OCI-LY7 (cell line): Measurements from ENCODE around the gene RNF217. TPM values are rescaled to one million over a fixed set of nuclear protein-coding genes. Genes with fewer than 3 reads are reported as not detected.

Source experiments
- BruUV-seq: library from RNA; stranded (reverse); fragments of 400-500 nt; replicated peaks from 2 replicates; lab custom pipeline; 2021; lab: Mats Ljungman, UMichigan
- CTCF ChIA-PET: fragments of 300-600 bp; sonication (Branson Sonifier 250); formaldehyde crosslinking; loops from one replicate; lab custom pipeline; 2022; ENCODE audit warnings: antibody characterized with exemption; ENCODE audit not compliant: unreplicated experiment; lab: Charles Lee
- POLR2A ChIA-PET: fragments of 300-600 bp; sonication (Branson Sonifier 250); formaldehyde crosslinking; loops from one replicate; lab custom pipeline; 2022; ENCODE audit warnings: antibody characterized with exemption; lab: Charles Lee
- DNase-seq: peaks from one replicate; pipeline ENCODE4 v3.0.0-alpha.2; 2015; ENCODE audit warnings: low spot score
- H2AFZ ChIP-seq: fragments of 200-600 bp; sonication (generic), shearing (Covaris generic); 2 replicates; pipeline ENCODE4 v1.6.1; 2014; ENCODE audit warnings: mild to moderate bottlenecking, antibody characterized with exemption, low read length, moderate library complexity
- H3K27ac ChIP-seq: fragments of 200-600 bp; sonication (generic); 2 replicates; pipeline ENCODE4 v1.5.1; 2014; ENCODE audit warnings: mixed run types, low read depth, mild to moderate bottlenecking, moderate library complexity, low read length, inconsistent platforms; ENCODE audit not compliant: poor library complexity, severe bottlenecking
- H3K36me3 ChIP-seq: fragments of 200-600 bp; sonication (generic); 2 replicates; pipeline ENCODE4 v1.6.1; 2014; ENCODE audit warnings: mild to moderate bottlenecking, antibody characterized with exemption, low read length, moderate library complexity, mixed read lengths; ENCODE audit not compliant: insufficient read depth
- H3K4me1 ChIP-seq: fragments of 200-600 bp; sonication (generic); 2 replicates; pipeline ENCODE4 v1.5.1; 2014; ENCODE audit warnings: mild to moderate bottlenecking, low read length; ENCODE audit not compliant: insufficient read depth, poor library complexity, severe bottlenecking
- H3K4me2 ChIP-seq: fragments of 200-600 bp; sonication (generic); 2 replicates; pipeline ENCODE4 v1.6.1; 2014; ENCODE audit warnings: mild to moderate bottlenecking, low read length
- H3K4me3 ChIP-seq: fragments of 200-600 bp; sonication (generic); 2 replicates; pipeline ENCODE4 v1.5.1; 2014; ENCODE audit warnings: mild to moderate bottlenecking, low read depth, low read length; ENCODE audit not compliant: poor library complexity, severe bottlenecking
- H3K79me2 ChIP-seq: fragments of 200-600 bp; sonication (generic); 2 replicates; pipeline ENCODE4 v1.6.1; 2016; ENCODE audit warnings: low read depth, mild to moderate bottlenecking, low read length, moderate library complexity, mixed read lengths; ENCODE audit not compliant: insufficient read depth
- H3K9me2 ChIP-seq: fragments of 200-600 bp; sonication (generic); 2 replicates; pipeline ENCODE4 v1.6.1; 2016; ENCODE audit warnings: mild to moderate bottlenecking, low read length, mixed read lengths; ENCODE audit not compliant: insufficient read depth
- H3K9me3 ChIP-seq: fragments of 200-600 bp; sonication (generic); 2 replicates; pipeline ENCODE4 v1.6.1; 2014; ENCODE audit warnings: mild to moderate bottlenecking, mixed run types, low read length, mixed read lengths
- H4K20me1 ChIP-seq: fragments of 200-600 bp; sonication (generic); 2 replicates; pipeline ENCODE4 v1.6.1; 2014; ENCODE audit warnings: mild to moderate bottlenecking, antibody characterized with exemption, low read length, moderate library complexity, mixed read lengths; ENCODE audit not compliant: insufficient read depth
- EZH2phosphoT487 ChIP-seq: fragments of 200-600 bp; sonication (generic); IDR thresholded peaks from 2 replicates; pipeline ENCODE4 v1.6.1; 2018; ENCODE audit warnings: low read depth, borderline replicate concordance, mild to moderate bottlenecking, mixed run types, antibody characterized with exemption, low read length, moderate library complexity, mixed read lengths
- intact Hi-C: fragments of 100-400 bp; cut with micrococcal nuclease; formaldehyde crosslinking; loops from one replicate; pipeline ENCODE4 v1.10.0; 2022; ENCODE audit not compliant: unreplicated experiment
- total RNA-seq, 2 experiments: library from RNA; depleted of rRNA in 1 of 2; stranded (reverse); fragments of >200 nt in 1 of 2; shearing (Covaris generic) in 1 of 2; gene quantifications; 2 replicates each; pipeline ENCODE4 v1.2.3, GENCODE V29; 2014 to 2022
- TF ChIP-seq, protein P1 (sequence below): fragments of 200-600 bp; sonication (generic); conservative IDR thresholded peaks from 2 replicates; pipeline ENCODE4 v1.5.1; 2014; ENCODE audit warnings: mild to moderate bottlenecking, antibody characterized with exemption, low read length, moderate library complexity, mixed read lengths

Gene RNF217
- total RNA-seq, 2 experiments from 2014 or later = not detected

- H3K4me2 ChIP-seq = no peak overlapping the region
These were observed 137.2 kb downstream of the RNF217 start for GRCh38 chr6:125099211-125100073.

DNA sequence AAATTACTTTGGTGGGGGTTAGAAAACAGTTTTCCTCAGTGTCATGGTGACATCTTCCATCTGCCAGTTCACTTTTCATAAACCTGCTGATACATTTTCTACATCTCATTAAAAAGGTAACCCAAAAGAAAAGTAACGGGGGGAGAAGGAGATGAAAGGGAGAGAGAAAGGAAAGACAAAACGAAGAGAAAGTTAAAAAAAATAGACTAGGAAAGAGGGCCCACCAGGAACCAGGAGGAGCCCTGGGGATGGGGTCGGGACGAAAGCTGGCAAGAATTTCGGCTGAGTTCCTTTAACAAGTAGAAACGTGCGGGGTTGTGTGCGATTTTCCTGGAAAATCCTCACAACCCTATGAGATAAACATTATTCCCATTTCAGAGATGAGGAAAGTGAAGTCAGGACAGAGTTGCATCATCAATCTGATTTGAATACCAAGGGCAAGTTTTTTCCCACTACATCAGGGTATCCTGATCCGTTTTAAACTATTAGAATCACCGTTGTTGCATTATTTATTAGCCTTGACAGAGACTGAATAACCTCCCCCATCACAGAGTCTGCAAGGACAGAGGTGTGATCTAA, 137.9 kb downstream of the RNF217 start:
- H2AFZ ChIP-seq = no peak overlapping the region
- ChIA-PET CTCF (no interaction called here), POLR2A (no interaction called here)
- H4K20me1 ChIP-seq = no peaks in the 10 kb centered on the region
- no peaks in the 10 kb centered on the region for H3K9me2 ChIP-seq
- no peaks in the 10 kb centered on the region for H3K36me3 ChIP-seq
- intact Hi-C loops = no loop called here
- no peaks in the 10 kb centered on the region for H3K9me3 ChIP-seq
- H3K4me1 ChIP-seq = no peaks in the 10 kb centered on the region
- BruUV-seq = no TSS peak
- TF ChIP-seq, protein P1, sequence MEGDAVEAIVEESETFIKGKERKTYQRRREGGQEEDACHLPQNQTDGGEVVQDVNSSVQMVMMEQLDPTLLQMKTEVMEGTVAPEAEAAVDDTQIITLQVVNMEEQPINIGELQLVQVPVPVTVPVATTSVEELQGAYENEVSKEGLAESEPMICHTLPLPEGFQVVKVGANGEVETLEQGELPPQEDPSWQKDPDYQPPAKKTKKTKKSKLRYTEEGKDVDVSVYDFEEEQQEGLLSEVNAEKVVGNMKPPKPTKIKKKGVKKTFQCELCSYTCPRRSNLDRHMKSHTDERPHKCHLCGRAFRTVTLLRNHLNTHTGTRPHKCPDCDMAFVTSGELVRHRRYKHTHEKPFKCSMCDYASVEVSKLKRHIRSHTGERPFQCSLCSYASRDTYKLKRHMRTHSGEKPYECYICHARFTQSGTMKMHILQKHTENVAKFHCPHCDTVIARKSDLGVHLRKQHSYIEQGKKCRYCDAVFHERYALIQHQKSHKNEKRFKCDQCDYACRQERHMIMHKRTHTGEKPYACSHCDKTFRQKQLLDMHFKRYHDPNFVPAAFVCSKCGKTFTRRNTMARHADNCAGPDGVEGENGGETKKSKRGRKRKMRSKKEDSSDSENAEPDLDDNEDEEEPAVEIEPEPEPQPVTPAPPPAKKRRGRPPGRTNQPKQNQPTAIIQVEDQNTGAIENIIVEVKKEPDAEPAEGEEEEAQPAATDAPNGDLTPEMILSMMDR = no peak
- no peak for TF ChIP-seq EZH2phosphoT487
- no peak overlapping the region for H3K4me3 ChIP-seq
- no peak overlapping the region for H3K4me2 ChIP-seq
- H3K27ac ChIP-seq = no peak overlapping the region
- DNase-seq = no peak
- H3K79me2 ChIP-seq = no peaks in the 10 kb centered on the region

More at GRCh38 chr6:125099211-125100073, 137.2 kb downstream of the RNF217 start:
- H3K4me1 ChIP-seq = no peaks in the 10 kb centered on the region
- no peak for DNase-seq
- no peaks in the 10 kb centered on the region for H3K79me2 ChIP-seq
- ChIA-PET CTCF (no interaction called here), POLR2A (no interaction called here)
- H3K27ac ChIP-seq = no peak overlapping the region
- H3K9me2 ChIP-seq = no peaks in the 10 kb centered on the region
- H4K20me1 ChIP-seq = no peaks in the 10 kb centered on the region
- intact Hi-C loops = no loop called here
- H3K4me3 ChIP-seq = no peak overlapping the region
- no peaks in the 10 kb centered on the region for H3K36me3 ChIP-seq
- H2AFZ ChIP-seq = no peak overlapping the region
- no peak for TF ChIP-seq EZH2phosphoT487
- TF ChIP-seq, protein P1 = no peak
- no TSS peak for BruUV-seq
- no peaks in the 10 kb centered on the region for H3K9me3 ChIP-seq

DNA sequence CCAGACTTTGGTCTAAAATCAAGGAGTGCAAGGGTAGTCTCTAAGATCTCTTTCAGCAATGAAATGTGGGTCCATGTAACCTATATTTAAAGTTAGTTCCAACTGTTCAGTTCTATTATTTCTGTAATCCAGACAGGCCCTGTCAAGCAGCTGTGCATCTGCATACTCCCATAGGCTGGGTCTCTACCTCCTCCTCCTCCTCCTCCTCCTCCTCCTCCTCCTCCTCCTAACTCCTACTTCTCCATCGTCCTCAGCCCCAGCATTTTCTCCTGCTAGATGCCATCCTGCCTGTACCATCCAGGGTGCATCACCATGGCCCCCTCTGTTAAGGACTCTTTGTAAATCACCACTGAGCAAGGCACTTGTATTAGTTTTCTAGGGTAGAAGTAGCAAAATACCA, 138.9 kb downstream of the RNF217 start:
- intact Hi-C loops = no loop called here
- no peaks in the 10 kb centered on the region for H3K4me1 ChIP-seq
- no peak for DNase-seq
- H2AFZ ChIP-seq = no peak overlapping the region
- no peak overlapping the region for H3K4me2 ChIP-seq
- H4K20me1 ChIP-seq = no peaks in the 10 kb centered on the region
- H3K4me3 ChIP-seq = no peak overlapping the region
- no peaks in the 10 kb centered on the region for H3K9me2 ChIP-seq
- ChIA-PET CTCF (no interaction called here), POLR2A (no interaction called here)
- no peaks in the 10 kb centered on the region for H3K36me3 ChIP-seq
- no peaks in the 10 kb centered on the region for H3K79me2 ChIP-seq
- H3K27ac ChIP-seq = no peak overlapping the region
- H3K9me3 ChIP-seq = no peaks in the 10 kb centered on the region
- no peak for TF ChIP-seq EZH2phosphoT487
- TF ChIP-seq, protein P1 = no peak
- no TSS peak for BruUV-seq
